ENCODE measurements around the gene POLR3GL.
"Not testable (repeated sequence)": the region's sequence is repeated elsewhere in the genome, so short reads cannot be mapped to it uniquely, and the experiment has no call there.

POLR3GL gene

DNA sequence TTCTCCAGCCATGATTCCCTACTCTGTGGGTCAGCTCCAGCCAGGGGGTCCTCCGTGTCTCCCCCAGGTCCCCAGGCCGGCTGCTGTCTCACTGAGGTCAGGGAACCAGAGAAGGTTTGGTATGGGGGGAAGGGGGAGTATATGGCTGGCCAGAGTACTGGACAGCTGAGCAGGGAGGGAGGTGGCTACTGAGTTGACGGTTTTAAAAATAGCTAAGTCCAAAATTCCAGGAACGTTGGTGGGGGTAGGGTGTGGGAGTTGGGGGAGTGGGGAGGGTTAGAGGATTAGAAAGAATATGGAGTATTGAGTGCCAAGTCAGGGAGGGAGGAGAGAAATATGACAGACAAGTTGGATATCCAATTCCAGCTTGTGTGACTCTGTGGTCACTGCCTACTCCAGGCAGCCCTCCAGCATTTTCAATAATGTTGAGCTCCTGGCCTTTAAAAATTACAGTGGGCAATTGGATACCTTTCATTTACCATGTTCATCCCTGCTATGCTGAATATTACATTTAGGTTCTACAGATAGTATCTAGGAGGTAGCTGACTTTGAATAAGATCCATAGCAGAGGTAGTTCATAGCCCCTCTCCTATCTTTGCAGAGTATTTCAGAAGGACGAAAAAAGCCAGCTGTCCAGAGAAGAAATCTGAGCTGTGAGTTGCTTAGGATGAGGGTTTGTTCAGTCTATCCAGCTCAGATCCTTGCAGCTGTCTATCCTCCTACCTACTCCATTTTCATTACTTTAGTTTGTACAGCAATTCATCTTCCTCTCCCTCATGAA, 57.3 kb downstream of the POLR3GL start, which contains the start of gene HJV:
Gene HJV, minus strand, starts transcription at position 114 of the 781 bp plus-strand sequence. CDS start 1,504 bp downstream, outside the sequence.
- DNase-seq, result no peak

DNA sequence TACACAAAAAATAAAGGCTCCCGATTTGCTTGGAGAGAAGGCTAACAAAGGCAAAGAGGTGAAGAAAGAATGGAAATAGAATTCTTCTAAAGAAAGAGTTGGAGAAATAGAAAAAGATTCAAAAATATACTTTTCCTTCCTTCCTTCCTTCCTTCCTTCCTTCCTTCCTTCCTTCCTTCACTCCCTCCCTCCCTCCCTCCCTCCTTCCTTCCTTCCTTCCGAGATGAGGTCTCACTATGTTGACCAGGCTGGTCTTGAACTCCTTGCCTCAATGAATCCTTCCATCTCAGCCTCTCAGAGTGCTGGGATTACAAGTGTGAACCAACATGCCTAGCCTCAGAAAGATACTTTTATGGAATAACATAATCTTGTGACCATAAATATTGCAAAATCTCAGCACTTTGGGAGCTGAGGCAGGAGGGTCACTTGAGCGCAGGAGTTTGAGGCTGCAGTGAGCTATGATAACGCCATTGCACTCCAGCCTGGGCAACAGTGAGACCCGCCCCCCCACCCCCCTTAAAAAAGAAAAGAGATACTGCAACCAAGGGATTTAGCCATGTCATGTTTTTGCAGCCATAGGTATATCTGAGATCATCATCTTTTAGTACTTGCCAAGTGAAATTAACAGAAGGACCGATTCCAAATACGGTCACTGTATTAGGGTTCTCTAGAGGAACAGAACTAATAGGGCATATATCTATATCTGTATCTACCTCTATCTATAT, 58.1 kb downstream of the POLR3GL start:
- no peak for DNase-seq

DNA sequence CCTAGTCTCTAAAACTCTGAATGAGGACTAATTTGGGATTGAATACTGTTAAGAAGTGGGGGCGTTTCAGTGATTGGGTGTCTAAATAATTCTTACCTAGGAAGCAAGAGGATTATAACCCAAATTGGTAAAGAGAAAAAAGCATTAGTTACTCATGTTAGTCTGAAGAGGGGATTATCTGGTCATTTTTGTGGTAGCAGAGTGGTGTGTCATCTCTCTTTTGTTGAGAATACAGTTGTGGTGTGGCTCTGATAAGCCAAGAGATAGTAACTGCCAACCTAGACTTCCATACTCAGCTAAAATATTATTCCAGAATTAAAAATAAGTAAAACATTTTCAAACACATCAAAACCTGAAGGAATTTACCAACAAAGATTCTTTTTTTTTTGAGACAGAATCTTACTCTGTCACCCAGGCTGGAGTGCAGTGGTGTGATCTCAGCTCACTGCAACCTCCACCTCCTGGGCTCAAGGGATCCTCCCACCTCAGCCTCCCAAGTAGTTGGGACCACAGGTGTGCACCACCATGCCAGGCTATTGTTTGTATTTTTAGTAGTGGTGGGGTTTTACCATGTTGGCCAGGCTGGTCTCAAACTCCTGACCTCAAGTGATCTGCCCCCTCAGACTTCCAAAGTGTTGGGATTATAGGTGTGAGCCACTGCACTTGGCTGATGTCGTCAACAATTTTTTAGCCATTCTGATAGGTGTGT, 61.5 kb downstream of the POLR3GL start:
- not testable (repeated sequence) for DNase-seq

DNA sequence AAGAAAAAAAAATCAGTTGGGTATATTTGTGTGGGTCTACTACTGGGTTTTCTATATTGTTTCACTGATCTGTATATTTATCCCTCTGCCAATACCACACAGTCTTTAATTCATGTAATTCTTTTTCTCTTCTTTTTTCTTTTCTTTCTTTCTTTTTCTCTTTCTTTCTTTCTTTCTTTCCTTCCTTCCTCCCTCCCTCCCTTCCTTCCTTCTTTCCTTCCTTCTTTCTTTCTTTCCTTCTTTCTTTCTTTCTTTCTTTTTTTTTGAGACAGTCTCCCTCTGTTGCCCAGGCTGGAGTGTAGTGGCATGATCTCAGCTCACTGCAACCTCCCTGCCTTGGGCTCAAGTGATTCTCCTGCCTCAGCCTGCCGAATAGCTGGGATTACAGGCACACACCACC, 62.2 kb downstream of the POLR3GL start:
- not testable (repeated sequence) for DNase-seq
